ENCODE results near the gene GPR107.

Gene GPR107

DNA sequence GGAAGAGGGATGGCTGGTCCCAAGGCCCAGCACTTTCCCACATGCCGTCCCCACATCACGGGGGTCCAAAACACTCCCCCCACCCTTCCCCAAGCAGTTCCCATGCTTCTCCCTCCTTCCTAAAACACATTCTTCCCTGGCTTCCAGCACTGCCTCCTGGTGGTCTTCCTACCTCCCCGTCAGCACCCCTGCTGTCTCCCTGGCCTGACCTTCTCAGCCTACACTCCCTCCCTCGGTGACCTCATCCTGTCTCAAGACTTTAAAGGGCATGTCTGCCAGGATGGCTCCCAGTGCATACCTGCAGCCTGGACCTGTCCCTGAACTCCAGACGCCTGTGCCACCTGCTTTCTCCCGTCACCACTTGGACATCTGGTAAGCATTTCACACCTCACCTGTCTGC is 114.2 kb downstream of the GPR107 start:
- no peak for DNase-seq

DNA sequence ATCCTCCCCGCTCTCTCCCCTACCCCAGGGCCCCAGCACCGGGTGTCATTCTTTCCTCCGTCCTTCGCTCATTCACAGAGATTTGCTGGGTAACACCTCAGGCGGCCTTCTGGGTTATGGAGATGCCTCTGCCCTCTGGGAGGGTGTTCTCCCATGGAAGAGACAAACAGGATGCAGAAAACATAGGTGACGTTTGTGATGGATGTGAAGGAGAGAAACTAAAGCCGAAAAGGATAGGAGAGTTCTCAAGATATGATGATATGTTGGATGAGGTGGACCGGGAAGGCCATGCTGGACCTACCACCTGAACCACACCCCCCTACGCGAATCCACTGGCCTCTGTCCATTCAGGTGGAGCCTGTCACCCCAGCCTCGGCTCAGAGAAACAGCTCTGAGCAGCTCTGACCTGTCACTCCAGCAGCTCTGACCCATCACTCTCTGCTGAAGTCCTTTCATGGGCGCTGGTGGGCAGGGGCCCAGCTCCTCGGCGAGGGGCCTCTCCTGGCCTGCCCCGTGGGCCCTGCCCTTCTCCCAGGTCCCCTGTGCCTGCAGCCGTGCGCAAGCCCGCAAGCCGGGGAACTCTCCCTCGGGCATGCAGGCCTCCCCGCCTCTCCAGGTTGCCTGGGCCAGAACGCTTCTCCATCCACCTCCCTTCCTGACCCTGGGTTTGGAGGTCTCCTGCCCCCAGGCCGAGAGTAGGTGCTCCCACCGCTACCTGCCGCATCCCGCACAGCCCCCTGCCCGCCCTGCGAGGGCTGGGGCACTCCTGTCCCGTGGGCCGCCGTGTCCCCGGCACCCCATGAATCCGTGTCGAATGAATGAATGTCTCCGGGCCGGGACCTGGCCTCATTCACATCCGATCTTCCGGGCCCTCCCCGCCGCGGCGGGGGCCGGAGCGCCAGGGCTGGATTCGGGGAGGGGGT is 117.8 kb downstream of the GPR107 start:
- DNase-seq, result no peak

DNA sequence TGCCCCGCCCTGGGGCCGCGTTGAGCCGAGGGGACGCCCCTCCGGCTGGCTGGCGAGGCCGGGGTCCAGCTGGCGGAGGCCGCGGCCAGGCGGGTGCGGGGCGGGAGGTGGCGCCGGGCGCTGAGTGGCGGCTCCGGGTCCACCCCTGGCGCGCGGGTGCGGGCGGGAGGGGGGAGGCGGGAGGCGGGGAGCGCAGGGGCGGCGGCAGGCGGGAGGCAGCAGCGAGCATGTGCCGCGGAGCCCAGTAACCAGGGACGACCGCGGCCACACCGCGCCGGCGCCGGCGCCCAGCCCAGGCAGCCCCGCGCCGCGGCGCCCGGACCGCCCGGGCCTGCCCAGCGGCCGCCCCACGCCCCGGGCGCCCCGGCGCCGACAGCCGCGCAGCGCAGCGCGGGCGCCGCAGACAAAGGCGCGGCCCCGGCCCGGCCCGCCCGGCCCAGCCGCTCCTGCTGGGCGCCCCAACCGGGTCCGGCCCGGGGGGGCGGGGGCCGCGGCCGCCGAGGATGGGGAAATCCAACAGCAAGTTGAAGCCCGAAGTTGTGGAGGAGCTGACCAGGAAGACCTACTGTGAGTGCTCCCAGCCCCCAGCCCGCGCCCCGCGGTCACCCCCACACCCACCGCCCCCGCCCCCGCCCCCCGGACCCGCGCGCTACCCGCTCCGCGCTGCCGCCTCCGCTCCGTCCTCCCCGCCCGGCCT is 118.6 kb downstream of the GPR107 start, which contains the start of gene NCS1:
NCS1 (plus strand) TSS at position 244 of the 697 bp plus-strand sequence; CDS start at position 504, 260 bp downstream.
- peak in 1 of 2 experiments; percentile 37 for DNase-seq

DNA sequence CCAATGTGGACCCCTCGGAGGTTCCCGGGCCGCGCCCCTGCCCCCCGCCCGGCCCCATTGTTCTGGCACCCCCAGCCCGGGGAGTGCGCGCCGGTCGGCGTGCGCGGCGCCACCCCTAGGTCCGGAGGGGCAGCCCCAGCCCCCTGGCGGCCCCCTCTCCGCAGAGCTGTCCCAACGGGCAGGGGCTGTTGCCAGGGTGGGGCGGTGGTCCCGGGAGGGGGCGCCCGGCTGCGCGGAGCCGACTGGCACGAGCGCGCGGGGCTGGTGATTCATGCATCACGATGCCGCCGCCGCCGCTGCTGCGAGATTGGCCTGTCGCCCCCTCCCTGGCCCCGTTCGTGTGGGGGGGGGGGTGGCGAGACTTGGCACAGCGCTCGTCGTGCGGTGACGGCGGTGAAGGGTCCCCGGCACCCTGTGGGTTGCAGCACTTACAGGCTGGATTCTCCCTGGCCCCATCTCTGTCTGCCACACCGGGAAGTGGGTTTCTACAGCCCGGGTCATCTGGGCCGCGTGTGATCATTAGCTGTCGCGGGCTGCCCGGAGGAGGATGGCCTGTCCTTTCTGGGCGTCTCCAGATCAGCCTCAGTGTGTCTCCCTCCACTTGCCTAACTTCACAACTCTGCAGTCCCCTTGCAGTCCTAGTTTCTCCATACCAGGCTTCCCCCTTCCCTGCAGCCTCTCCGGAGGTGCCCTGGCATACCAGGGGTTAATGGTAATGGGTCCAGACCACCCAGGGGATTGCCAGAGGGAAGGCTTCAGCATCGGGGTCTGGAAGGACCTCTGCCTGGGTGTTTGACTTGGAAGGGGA is 119.4 kb downstream of the GPR107 start:
- no peak for DNase-seq

DNA sequence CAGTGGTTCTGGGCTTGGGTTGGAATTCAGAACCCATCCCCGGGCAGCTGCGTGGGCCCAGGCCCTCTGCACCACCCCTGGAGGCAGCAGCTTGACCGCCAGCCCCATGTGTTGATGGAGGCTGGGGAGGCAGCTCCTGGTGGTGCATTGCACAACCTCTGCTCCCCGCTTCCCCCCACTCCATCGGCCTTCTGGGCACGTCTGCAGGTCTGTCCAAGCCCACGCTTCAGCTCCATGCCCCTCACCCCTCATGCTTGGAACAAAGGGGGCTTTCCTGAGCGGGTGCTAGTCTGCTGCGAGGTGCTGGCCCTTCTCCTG is 119.9 kb downstream of the GPR107 start:
- DNase-seq, result no peak

DNA sequence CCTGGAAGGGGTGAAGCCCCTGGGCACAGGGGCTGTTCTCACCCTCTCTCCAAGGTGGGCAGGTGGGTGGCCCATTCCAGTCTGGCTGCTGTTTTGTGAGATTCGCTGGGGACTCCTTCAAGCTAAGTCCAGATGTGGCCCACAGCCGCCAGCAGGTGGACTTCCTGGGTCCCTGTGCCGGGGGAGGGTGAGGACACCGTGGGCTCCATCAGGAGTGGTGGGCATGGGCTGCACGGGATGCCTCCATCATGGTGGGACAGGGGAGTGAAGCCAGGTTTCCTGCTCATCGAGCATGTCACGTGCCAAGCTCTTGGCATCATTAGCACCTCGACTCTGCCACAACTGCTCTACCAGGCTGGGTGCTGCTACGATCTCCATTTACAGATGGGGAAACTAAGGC is 120.3 kb downstream of the GPR107 start:
- DNase-seq, result no peak

DNA sequence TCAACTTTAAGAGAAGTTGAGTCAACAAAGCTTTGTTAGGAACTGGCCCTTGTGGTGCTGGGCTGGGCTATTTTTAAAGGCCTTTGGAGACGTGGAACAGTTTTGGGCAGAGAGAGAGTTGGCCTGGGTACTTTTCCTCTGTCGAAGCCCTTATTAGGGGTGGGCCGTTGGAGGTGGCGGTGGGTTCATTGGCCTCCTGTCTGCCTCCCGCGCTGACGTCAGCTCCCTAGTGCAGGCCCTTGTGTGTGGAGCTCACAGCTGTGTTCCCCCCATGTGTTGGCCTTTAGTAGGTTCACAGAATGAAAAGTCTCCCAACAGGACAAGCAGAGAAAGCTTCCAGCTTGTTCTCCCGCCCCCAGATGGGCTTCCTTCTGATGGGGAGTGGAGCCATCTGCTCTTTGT is 121.2 kb downstream of the GPR107 start:
- no peak for DNase-seq

DNA sequence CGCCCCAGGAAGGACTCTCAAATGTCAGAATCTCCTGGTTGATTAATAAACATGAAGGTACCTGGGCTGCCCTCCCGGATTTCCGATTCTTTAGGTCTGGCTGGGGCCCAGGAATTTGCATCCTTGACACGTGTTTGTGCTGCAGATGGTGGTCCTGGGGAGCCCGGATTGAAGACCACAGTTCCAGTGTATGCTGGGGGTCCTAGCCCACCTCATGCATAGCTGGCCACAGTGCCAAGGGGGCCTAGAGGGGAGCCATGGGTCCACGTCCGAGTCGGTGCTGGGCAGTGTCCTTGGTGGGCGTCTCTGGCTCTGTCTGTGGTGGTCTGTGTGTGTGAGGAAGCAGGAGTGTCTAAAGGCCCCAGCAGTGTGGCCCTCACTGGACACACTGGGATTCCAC is 121.6 kb downstream of the GPR107 start:
- DNase-seq, result no peak

DNA sequence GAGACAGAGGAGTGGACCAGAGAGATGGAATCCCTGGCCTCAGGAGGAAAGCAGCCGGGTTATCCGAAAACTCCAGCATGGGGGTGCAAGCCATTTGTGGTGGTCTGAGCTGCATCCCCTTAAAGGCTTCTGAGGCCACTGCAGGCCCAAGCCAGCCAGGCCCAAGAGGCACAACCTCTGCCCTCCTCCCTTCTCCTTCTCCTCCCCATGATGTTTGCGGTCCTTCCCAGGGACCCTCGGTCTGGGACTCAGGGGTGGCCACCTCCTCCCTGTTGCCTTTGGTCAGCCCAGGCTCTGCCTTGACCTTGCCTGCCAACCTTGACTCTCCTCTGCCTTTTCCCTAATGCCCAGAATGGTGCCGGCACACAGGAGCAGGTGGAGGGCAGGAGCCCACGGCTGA is 123.1 kb downstream of the GPR107 start:
- DNase-seq, result no peak

DNA sequence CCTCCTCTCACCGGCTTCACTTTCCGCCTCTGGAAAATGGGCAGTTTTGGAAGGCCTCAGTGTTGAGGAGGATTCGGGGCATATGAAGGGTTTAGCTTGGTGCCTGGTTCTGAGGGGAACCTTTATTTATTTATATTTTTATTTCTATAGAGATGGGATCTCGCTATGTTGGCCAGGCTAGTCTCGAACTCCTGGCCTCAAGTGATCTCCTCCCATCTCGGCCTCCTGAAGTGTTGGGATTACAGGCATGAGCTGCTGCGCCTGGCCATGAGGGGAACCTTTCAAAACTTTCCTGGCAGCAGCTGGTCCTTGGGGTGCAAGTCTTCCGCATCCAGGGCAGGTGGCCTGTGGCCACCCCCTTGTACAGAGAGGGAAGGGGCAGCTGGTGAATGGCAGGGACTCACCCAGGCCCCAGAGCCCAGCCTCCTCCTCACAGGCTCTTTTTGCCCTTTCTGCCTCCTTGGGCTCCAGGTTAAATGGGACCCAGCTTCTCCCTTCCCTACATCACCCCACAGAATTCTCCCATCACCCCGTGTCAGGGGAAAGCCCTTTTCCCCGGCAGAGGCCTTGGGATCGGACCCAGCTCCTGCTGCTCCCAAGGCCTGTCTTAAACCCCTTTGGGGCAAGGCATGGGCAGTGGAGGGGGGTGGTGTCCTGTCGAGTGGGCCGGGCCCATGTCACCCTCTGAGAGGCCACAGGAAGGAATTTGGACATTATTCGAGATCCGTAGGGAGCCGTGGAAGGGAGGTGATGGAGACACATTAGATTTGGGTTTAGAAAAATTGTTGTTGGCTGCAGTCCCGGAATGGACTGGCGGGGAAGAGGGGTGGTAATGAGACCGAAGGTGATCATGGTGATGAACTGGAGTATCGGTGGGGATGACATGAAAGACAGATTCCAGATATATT is 124.4 kb downstream of the GPR107 start:
- DNase-seq, result no peak

DNA sequence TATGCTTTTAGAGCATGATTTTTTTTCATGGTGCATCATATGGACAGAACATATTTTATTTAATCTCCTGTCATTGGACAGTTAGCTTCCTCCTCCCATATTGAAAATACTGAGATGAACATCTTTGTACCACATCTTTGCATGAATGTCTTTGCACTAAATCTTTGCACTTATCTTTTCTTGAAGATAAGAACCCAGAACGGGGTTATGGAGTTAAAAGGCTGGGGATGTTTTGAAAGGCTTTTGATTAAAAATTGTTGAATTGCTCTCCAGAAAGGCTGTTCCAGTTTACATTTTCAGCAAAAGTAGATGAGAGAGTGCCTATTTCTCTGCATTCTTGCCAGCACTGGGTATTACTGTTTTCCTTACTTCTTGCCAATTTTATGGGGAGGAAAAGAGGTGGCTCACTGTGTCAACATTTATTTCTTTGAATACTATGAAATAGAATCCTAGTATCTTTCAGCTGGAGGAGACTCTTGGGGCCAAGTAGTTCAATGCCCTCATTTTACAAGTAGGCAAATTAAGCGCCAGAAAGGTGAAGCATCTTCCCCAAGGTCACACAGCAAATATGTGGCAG is 125.7 kb downstream of the GPR107 start:
- no peak for DNase-seq

DNA sequence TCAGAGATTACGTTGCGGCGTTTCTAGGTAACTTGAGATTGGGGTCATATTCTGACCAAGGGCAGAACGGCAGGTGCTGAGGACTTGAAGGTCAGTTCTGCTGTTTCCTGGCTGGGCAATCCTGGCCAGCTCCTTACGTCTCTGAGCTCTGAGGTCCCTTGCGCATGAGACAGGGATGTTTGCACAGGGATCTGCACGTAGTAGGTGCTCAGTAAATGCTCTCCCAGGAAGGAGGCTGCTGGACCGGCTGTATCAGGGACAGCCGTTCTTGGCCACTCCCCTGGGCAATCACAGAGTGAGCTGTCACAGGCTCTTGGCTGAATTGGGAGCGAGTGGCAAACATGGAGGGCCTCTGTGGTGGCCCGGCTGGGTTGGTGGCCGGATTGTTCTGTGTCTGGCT is 126.8 kb downstream of the GPR107 start:
- no peak for DNase-seq

DNA sequence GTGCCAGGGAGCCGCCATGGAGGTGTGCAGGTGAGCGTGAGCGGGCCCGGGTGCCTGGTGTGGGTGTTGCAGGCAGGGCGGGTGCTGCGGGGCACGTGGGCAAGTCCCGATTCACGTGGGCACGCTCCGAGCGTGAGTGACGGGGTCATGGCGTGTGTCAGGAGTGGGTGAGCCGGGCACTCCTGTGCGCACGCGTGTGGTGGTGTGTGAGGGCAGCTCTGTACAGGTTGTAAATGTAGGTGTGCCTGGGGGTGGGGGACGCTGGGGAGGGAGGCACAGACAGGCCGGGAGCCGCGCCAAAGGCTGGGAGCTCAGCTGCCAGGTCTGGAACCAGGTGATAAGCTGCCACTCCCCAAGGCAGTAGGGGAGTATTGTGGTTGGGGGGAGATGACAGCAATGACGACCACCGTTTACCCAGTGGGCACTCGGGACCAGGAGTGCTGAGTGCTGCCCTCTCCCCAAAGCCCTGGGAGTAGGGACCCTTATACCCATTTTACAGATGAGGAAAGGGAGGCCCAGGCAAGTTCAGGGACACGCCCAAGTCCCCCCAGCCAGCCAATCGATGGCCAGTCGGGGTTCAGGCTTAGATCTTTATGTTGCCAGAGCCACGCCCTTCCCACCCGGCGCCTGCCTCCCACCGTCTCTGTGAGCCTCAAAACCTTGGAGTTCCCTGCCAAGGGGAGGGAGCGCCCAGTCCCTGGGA is 128.1 kb downstream of the GPR107 start:
- DNase-seq, result no peak

DNA sequence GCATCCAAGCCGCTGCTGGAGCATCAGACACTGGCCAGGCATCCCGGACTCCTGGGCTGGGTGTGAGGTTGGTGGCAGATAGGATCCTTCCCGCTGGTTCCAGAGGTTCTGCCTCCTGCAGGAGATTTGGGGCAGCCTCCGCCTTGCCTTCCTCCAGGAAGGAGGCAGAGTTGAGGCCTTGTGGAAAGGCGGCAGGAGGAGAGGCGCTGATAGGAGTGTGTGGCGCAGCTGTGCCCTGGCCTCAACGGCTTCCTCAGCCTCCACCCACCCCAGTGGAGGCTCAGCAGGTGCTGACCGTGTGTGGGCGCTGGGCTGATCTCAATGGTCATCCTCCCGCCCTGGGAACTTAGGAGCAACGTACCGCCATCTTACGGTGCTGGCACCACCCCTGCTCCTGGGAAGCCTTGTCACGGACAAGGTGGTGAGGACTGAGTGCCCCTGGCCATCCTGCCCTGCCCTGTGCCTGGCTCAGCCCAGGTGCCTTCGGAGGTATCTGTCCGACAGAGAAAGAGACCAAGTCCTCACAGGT is 128.7 kb downstream of the GPR107 start:
- DNase-seq, result no peak

DNA sequence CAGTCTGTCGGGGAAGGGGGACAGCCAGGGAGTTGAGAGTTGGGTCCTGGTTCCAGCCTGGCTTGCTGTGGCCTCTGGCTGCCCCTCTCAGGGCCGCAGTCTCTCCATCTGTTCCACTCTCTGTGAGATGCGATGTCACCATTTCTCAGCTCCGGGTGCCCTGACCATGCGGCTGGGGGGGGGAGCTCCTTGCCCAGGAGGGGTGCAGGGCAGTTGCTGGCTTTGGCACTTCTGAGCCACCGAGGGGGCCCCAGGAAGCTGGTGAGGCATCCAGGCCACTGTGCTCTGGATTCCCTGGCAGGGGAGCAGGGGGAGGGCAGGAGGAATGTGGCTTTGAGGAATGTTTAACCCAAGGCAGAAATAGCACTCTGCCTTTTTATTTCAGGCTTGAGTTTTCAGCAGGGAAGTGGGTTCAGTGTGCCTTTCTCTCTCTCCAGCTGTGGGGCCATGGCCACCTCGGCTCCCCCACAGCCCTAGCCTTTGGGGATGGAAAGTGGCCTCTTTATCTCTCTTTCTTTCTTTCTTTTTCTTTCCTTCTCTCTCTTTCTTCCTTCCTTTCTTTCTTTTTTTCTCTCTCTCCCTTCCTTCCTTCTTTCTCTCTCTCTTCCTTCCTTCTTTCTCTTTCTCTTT is 129.5 kb downstream of the GPR107 start:
- DNase-seq, result peak in 1 of 2 experiments; percentile 44

DNA sequence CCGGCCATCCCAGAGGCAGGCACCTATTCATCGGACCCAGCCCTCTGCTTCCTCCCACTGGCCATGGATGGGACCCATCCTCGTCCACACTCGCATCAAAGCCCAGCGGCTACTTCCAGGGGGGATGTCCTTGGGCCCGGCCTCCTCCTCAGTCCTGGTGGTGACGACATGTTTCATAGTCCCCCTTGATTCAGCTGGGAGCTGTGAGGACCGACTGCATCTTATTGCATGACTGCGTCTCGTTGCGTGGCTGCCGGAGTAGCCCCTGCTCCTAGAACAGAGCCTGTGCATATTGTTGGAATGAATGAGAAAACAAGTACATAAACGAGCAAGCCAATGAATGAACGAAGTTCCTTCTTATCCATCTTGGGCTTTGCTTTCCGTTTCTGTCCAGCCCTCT is 131.3 kb downstream of the GPR107 start:
- DNase-seq, result no peak

DNA sequence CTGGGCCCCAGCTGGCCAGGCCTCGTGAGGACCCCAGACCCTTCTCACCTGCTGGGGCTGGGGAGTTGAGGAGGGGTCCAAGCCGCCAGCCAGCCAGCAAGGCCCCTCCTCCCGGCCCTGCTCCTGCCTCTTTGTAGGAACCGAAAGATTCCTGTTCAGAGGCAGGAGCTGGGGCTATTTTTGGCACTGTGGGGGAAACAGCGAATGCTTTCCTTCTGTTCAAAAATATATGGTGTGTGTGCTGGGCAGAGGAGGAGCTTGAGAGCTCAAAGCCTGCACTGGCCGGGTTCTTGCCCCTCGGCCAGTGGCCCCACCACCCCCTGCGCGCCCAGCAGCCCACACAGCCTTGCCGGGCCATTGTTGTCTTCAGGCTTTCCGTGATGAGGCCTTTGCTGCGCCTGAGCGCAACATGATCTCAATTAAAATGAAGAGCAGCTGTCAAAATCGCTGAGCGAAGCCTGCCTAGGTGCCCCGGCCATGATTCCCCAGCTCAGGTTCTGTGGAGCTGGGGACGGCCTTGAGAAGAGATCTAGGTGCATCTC is 131.9 kb downstream of the GPR107 start:
- DNase-seq, result no peak

DNA sequence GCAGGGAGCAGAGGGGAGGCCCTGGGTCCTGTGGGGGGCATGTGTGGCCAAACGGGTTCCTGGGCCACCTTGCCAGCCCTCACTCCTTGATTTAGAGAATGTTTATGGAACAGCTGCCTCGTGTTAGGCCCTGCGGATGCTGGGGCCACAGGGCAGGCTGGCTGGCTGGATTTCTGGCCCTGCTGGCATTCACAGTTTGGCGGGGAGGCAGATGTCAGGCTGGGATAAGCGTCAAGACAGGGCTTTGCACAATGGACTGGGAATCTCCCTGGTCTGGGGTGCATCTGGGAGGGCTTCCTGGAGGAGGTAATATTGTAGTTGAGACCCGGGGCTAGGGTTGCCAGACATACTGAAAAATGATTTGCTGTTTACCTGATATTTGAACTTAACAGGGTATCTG is 132.3 kb downstream of the GPR107 start:
- DNase-seq, result no peak

DNA sequence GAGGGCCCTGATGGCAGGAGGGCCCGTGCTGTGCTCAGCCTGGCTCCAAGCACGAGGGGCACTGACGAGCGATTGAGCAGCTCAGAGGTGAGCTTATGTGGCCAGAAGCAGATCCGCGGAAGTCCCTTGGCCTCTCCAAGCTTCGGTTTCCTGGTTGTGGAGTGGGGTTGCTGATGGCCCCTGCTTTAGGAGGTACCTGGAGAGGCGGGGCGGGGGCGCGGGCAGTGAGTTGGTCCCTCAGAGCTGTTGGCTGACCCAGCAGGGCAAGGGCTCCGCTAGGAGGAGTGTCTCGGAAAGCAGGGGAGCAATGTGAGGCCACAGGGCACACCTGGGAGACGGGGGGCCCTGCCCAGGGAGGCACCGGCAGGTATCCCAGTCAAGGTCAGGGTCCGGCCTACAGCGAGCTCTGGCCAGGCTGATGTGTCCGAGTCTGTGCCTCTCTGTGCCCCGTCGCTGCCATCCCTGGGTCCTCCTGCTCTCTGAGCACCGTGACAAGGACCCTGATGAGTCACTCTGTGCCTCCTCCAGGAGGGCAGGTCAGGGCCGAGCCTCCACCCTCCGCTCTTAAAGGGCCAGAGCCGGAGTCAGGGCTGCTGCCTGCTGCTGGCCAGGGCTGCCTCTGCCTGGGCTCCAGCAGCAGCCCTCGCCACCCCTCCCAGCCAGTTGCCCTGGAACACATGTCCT is 133.3 kb downstream of the GPR107 start:
- peak in 1 of 2 experiments; percentile 57 for DNase-seq

DNA sequence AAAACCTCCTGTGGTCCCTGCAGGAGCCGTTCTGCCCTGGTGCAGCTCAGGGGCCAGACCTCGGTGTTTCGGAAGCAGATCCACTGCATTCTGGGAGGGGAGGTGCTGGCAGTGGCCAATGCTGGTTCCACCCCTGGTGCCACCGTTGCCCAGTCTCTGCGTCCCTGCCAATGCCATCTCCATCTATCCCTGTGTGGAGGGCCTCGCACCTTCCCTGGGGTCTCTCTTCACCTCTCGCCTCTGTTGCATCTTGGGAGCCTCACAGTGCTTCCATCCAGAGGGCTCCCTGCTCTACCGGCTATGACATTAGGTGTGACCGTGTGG is 133.8 kb downstream of the GPR107 start:
- no peak for DNase-seq

Measured in SW 1271 (cell line).